Caco-2 (cell line): ENCODE measurements around the gene ZC3HAV1. TPM values are rescaled to one million over a fixed set of nuclear protein-coding genes. Genes with fewer than 3 reads are reported as not detected.

ENCODE experiments used
- BruUV-seq: library from RNA; stranded (reverse); fragments of 400-500 nt; replicated peaks from 2 replicates; lab custom pipeline; 2021; lab: Mats Ljungman, UMichigan
- CTCF ChIA-PET: fragments of 300-600 bp; sonication (Branson Sonifier 250); formaldehyde crosslinking; loops from one replicate; lab custom pipeline; 2022; ENCODE audit warnings: antibody characterized with exemption; lab: Charles Lee
- POLR2A ChIA-PET: fragments of 300-600 bp; sonication (Branson Sonifier 250); formaldehyde crosslinking; loops from one replicate; lab custom pipeline; 2022; ENCODE audit warnings: antibody characterized with exemption; lab: Charles Lee
- DNase-seq, 2 experiments: peaks; one replicate each; pipeline versions ENCODE4 v3.0.0 to v3.0.0-alpha.2; 2020 to 2022
- H3K27me3 ChIP-seq: replicated peaks from 2 replicates; pipeline ENCODE4 v1.6.0; 2011; ENCODE audit warnings: low read length; ENCODE audit not compliant: control insufficient read depth, insufficient read depth
- H3K36me3 ChIP-seq: 2 replicates; pipeline ENCODE4 v1.5.1; 2011; ENCODE audit warnings: low read length; ENCODE audit not compliant: control insufficient read depth, insufficient read depth
- H3K4me1 ChIP-seq: fragments of 250-450 bp; sonication (Bioruptor Pico); 2 replicates; pipeline ENCODE4 v1.5.1; 2020; ENCODE audit warnings: mild to moderate bottlenecking
- H3K4me3 ChIP-seq: 2 replicates; pipeline ENCODE4 v1.5.1; 2011; ENCODE audit warnings: low read depth, mild to moderate bottlenecking, control low read depth, low read length
- H3K9me3 ChIP-seq: fragments of 250-450 bp; sonication (Bioruptor Pico); 2 replicates; pipeline ENCODE4 v1.5.1; 2020; ENCODE audit warnings: mild to moderate bottlenecking, moderate library complexity
- H3K27ac Mint-ChIP-seq: one replicate; pipeline ENCODE4 v1.8.0; 2022; ENCODE audit warnings: mixed read lengths; ENCODE audit not compliant: unreplicated experiment
- H3K27me3 Mint-ChIP-seq: one replicate; pipeline ENCODE4 v1.8.0; 2022; ENCODE audit warnings: mixed read lengths; ENCODE audit not compliant: insufficient read depth, unreplicated experiment
- H3K36me3 Mint-ChIP-seq: one replicate; pipeline ENCODE4 v1.8.0; 2022; ENCODE audit warnings: mild to moderate bottlenecking, mixed read lengths; ENCODE audit not compliant: insufficient read depth, unreplicated experiment
- H3K4me1 Mint-ChIP-seq: one replicate; pipeline ENCODE4 v1.8.0; 2022; ENCODE audit warnings: low read depth, mixed read lengths; ENCODE audit not compliant: unreplicated experiment
- H3K4me3 Mint-ChIP-seq: one replicate; pipeline ENCODE4 v1.8.0; 2022; ENCODE audit warnings: mild to moderate bottlenecking, moderate library complexity, mixed read lengths; ENCODE audit not compliant: unreplicated experiment
- H3K9me3 Mint-ChIP-seq: one replicate; pipeline ENCODE4 v1.8.0; 2022; ENCODE audit warnings: mixed read lengths; ENCODE audit not compliant: unreplicated experiment
- intact Hi-C: fragments of 100-400 bp; cut with micrococcal nuclease; formaldehyde crosslinking; loops from one replicate; pipeline ENCODE4 v1.10.0; 2022; ENCODE audit not compliant: unreplicated experiment
- total RNA-seq: library from RNA; stranded (reverse); gene quantifications from 2 replicates; pipeline ENCODE4 v1.2.3, GENCODE V29; 2022
- TF ChIP-seq, protein P1 (sequence below), 2 experiments: fragments of 200-600 bp in 1 of 2; IDR thresholded peaks; 1 replicate in 1 of 2; 2 replicates in 1 of 2; pipeline versions ENCODE4 v1.5.1 to v1.8.0; 2011 to 2022; ENCODE audit warnings: antibody characterized with exemption in 1 of 2, control low read depth in 1 of 2, inconsistent platforms in 1 of 2, low read depth in 1 of 2, low read length in 1 of 2, mild to moderate bottlenecking in 1 of 2, moderate library complexity in 1 of 2; ENCODE audit not compliant: insufficient read depth in 1 of 2, severe bottlenecking in 1 of 2, unreplicated experiment in 1 of 2

The ZC3HAV1 gene
- total RNA-seq, 1 experiment from 2014 or later: 30.8 TPM

- no peak for DNase-seq
- BruUV-seq: no TSS peak
- Mint-ChIP-seq H3K4me1 (no peaks in the 10 kb centered on the region), H3K27ac (no peak overlapping the region), H3K9me3 (no peaks in the 10 kb centered on the region), H3K4me3 (no peak overlapping the region), H3K36me3 (peaks cover 27% of the 10 kb centered on the region), H3K27me3 (no peaks in the 10 kb centered on the region)
- H3K36me3 ChIP-seq: peaks cover 2% of the 10 kb centered on the region; the same call in 1 of the 2 replicates
- TF ChIP-seq, protein P1, sequence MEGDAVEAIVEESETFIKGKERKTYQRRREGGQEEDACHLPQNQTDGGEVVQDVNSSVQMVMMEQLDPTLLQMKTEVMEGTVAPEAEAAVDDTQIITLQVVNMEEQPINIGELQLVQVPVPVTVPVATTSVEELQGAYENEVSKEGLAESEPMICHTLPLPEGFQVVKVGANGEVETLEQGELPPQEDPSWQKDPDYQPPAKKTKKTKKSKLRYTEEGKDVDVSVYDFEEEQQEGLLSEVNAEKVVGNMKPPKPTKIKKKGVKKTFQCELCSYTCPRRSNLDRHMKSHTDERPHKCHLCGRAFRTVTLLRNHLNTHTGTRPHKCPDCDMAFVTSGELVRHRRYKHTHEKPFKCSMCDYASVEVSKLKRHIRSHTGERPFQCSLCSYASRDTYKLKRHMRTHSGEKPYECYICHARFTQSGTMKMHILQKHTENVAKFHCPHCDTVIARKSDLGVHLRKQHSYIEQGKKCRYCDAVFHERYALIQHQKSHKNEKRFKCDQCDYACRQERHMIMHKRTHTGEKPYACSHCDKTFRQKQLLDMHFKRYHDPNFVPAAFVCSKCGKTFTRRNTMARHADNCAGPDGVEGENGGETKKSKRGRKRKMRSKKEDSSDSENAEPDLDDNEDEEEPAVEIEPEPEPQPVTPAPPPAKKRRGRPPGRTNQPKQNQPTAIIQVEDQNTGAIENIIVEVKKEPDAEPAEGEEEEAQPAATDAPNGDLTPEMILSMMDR (IDR thresholded peaks at IDR 0.05; ENCODE audit: insufficient read depth in 1 of 2, low read depth in 1 of 2, low read length in 1 of 2, severe bottlenecking in 1 of 2, unreplicated experiment in 1 of 2): no peak
- H3K4me3 ChIP-seq: no peak overlapping the region
- ChIA-PET POLR2A (no interaction called here), CTCF (interaction anchor here (1.1 kb wide), 1 partner anchor 12 kb away, joined by 3 read pairs; no protein-coding TSS in a partner anchor)
- intact Hi-C loops: no loop called here
- no peaks in the 10 kb centered on the region for H3K9me3 ChIP-seq
- H3K4me1 ChIP-seq: no peaks in the 10 kb centered on the region
- no peaks in the 10 kb centered on the region for H3K27me3 ChIP-seq
These were observed 44.2 kb downstream of the ZC3HAV1 start for GRCh38 chr7:139065323-139065722.

DNA sequence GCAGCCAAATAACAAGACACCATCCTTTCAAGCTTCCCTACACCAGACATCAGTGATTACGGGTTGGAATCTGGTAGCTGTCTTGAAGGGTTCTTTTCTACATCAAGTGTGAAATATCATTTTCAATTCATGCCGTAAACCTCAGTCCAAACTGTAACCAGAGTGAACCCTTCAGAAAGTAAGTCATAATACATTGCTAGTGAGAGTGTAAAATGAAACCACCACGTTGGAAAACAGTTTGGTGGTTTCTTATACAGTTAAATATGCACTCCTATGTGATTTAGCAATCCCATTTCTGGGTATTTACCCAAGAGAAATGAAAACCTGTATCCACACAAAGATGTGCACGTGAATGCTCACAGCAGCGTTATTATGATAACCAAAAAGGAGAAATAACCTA is 48.1 kb downstream of the ZC3HAV1 start:
- Histone ChIP-seq H3K36me3 (no peaks in the 10 kb centered on the region), H3K4me1 (no peaks in the 10 kb centered on the region), H3K27me3 (no peaks in the 10 kb centered on the region), H3K9me3 (no peaks in the 10 kb centered on the region), H3K4me3 (no peak overlapping the region)
- TF ChIP-seq, protein P1 (IDR thresholded peaks at IDR 0.05; ENCODE audit: insufficient read depth in 1 of 2, low read depth in 1 of 2, low read length in 1 of 2, severe bottlenecking in 1 of 2, unreplicated experiment in 1 of 2): no peak
- ChIA-PET CTCF (no interaction called here), POLR2A (no interaction called here)
- Mint-ChIP-seq H3K27me3 (no peaks in the 10 kb centered on the region), H3K4me3 (no peak overlapping the region), H3K36me3 (peaks cover 23% of the 10 kb centered on the region), H3K27ac (no peak overlapping the region), H3K9me3 (no peaks in the 10 kb centered on the region), H3K4me1 (no peaks in the 10 kb centered on the region)
- DNase-seq: no peak
- no TSS peak for BruUV-seq
- intact Hi-C loops: no loop called here

GRCh38 chr7:139060695-139061237 is 48.8 kb downstream of the ZC3HAV1 start:
- TF ChIP-seq, protein P1 (IDR thresholded peaks at IDR 0.05; ENCODE audit: insufficient read depth in 1 of 2, low read depth in 1 of 2, low read length in 1 of 2, severe bottlenecking in 1 of 2, unreplicated experiment in 1 of 2): no peak
- no peak overlapping the region for H3K4me3 ChIP-seq
- Mint-ChIP-seq H3K4me1 (no peaks in the 10 kb centered on the region), H3K27ac (no peak overlapping the region), H3K4me3 (no peak overlapping the region), H3K27me3 (no peaks in the 10 kb centered on the region), H3K9me3 (no peaks in the 10 kb centered on the region), H3K36me3 (peaks cover 29% of the 10 kb centered on the region)
- no peak for DNase-seq
- H3K27me3 ChIP-seq: no peaks in the 10 kb centered on the region
- BruUV-seq: no TSS peak
- H3K36me3 ChIP-seq: no peaks in the 10 kb centered on the region
- intact Hi-C loops: no loop called here
- ChIA-PET CTCF (interaction anchor here (1.3 to 1.7 kb wide), 2 partner anchors 14 to 43 kb away, joined by 6 read pairs; no protein-coding TSS in a partner anchor), POLR2A (no interaction called here)
- no peaks in the 10 kb centered on the region for H3K4me1 ChIP-seq
- no peaks in the 10 kb centered on the region for H3K9me3 ChIP-seq
